Right lobe of liver (tissue), 6 donors: ENCODE results near the gene SERINC3. TPM values are rescaled to one million over a fixed set of nuclear protein-coding genes. Genes with fewer than 3 reads are reported as not detected.
"Not testable (repeated sequence)": the region's sequence is repeated elsewhere in the genome, so short reads cannot be mapped to it uniquely, and the experiment has no call there.

Source experiments
- ATAC-seq, 4 donors: fragments of 200-7000 bp; cut with Tn5 transposase; one replicate each; pipeline ENCODE4 v1.9.1; 2020; ENCODE audit warnings: mild to moderate bottlenecking in 4 of 4, moderate library complexity in 4 of 4
- DNase-seq, 3 donors: peaks; one replicate each; pipeline ENCODE4 v3.0.0-alpha.2; 2020
- H3K27ac ChIP-seq, 3 donors: fragments of 200-600 bp; one replicate each; pipeline ENCODE4 v1.8.0; 2022
- H3K27me3 ChIP-seq, 2 donors: fragments of 200-600 bp; one replicate each; pipeline ENCODE4 v1.8.0; 2022
- H3K36me3 ChIP-seq, 4 donors: fragments of 200-600 bp; sonication (generic) in 1 of 4; one replicate each; pipeline versions ENCODE4 v1.5.1 to v1.8.0; 2017 to 2022; ENCODE audit warnings: control low read depth in 1 of 4
- H3K4me1 ChIP-seq, 4 donors: fragments of 200-600 bp; sonication (generic) in 1 of 4; one replicate each; pipeline versions ENCODE4 v1.5.1 to v1.8.0; 2017 to 2022; ENCODE audit warnings: control low read depth in 1 of 4
- H3K4me3 ChIP-seq, 3 donors: fragments of 200-600 bp; one replicate each; pipeline ENCODE4 v1.8.0; 2022
- H3K9me3 ChIP-seq, 4 donors: fragments of 200-600 bp; sonication (generic) in 1 of 4; one replicate each; pipeline versions ENCODE4 v1.5.1 to v1.8.0; 2017 to 2022; ENCODE audit warnings: control low read depth in 1 of 4
- POLR2A ChIP-seq: fragments of 450-650 bp; IDR thresholded peaks from one replicate; pipeline ENCODE4 v1.6.1; 2017; ENCODE audit warnings: antibody characterized with exemption, mild to moderate bottlenecking
- WGBS: methylation state at CpG from one replicate; pipeline ENCODE4 v1.1.6; 2018; ENCODE audit warnings: low coverage, low lambda C conversion rate; ENCODE audit not compliant: insufficient coverage; ENCODE audit errors: missing lambda C conversion rate; 5-methylcytosine and 5-hydroxymethylcytosine counted together
- intact Hi-C, 2 donors: fragments of 100-400 bp; cut with DNase I; formaldehyde crosslinking; loops; one replicate each; pipeline versions ENCODE4 v1.11.2 to v1.14.1; 2022
- total RNA-seq, 6 experiments: library from RNA; depleted of rRNA in 2 of 6; stranded (reverse); fragments of >200 nt in 2 of 6; fragmentation: NEBNext Ultra II Directional in 3 of 6; extraction: Animal tissue kit (Norgen Biotek cat#: 25700) in 3 of 6; gene quantifications; one replicate each; pipeline versions ENCODE4 v1.1.0 to v1.2.4, GENCODE V29; 2016 to 2023
- TF ChIP-seq, protein P1 (sequence below), 4 donors: fragments of 200-600 bp in 3 of 4; fragments of 450-650 bp in 1 of 4; IDR thresholded peaks; one replicate each; pipeline versions ENCODE4 v1.5.1 to v1.8.0; 2016 to 2022; ENCODE audit warnings: antibody characterized with exemption in 4 of 4, mild to moderate bottlenecking in 2 of 4
- donor health status: DM: no; HTN: yes; CAD: no.
- donor health status: DM: no; HTN: no; CAD: no.
- donor health status: DM: no; HTN: no; CAD: no.
- donor health status: DM: no; HTN: yes; CAD: no.
- donor health status: DM: no; HTN: yes; CAD: no.

SERINC3 gene
- total RNA-seq, 6 experiments from 2014 or later: 42.2 to 77.5 (median 58.5) TPM

DNA sequence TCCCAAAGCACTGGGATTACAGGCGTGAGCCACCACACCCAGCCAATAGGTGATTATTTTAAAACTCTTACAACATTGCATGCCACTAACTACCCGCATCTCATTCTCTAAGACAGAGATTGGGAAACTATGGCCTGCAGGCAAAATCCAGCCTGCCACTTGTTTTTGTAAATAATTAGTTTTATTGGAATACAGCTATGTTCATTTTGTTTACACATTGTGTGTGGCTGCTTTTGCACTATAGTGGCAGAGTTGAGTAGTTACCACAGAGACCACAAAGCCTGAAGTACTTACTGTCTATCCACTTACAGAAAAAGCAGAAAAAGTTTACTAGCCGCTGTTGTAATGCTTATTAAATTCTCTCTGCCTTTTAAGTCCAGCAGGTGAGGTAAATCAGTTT, 44.1 kb upstream of the SERINC3 start:
- Histone ChIP-seq H3K36me3 (no peaks in the 10 kb centered on the region), H3K9me3 (no peaks in the 10 kb centered on the region), H3K4me3 (no peak overlapping the region), H3K27me3 (no peaks in the 10 kb centered on the region), H3K27ac (no peak overlapping the region), H3K4me1 (no peaks in the 10 kb centered on the region)
- DNase-seq: no peak
- intact Hi-C loops: no loop called here
- 94% methylated on average over 3 of the region's 3 CpGs for WGBS
- no peak for TF ChIP-seq POLR2A
- TF ChIP-seq, protein P1, sequence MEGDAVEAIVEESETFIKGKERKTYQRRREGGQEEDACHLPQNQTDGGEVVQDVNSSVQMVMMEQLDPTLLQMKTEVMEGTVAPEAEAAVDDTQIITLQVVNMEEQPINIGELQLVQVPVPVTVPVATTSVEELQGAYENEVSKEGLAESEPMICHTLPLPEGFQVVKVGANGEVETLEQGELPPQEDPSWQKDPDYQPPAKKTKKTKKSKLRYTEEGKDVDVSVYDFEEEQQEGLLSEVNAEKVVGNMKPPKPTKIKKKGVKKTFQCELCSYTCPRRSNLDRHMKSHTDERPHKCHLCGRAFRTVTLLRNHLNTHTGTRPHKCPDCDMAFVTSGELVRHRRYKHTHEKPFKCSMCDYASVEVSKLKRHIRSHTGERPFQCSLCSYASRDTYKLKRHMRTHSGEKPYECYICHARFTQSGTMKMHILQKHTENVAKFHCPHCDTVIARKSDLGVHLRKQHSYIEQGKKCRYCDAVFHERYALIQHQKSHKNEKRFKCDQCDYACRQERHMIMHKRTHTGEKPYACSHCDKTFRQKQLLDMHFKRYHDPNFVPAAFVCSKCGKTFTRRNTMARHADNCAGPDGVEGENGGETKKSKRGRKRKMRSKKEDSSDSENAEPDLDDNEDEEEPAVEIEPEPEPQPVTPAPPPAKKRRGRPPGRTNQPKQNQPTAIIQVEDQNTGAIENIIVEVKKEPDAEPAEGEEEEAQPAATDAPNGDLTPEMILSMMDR (IDR thresholded peaks at IDR 0.05): no peak
- ATAC-seq: no peak

DNA sequence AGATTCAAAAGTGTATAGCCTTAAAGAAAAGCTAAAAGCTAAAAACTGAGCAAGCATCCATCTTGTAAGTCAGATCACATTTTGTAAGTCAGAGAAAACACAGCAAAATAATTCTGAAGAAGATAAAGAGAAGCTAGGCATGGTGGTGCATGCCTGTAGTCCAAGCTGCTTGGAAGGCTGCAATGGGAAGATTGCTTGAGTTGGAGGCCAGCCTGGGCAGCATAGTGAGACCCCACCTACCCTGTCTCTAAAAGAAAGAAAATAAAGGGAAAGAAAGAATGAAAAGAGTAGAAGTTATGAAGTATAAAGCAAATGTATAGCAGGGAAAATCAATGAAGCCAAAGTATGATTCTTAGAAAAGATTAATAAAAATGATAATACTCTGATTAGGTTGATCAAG, 40.0 kb upstream of the SERINC3 start:
- Histone ChIP-seq H3K4me3 (no peak overlapping the region), H3K9me3 (no peaks in the 10 kb centered on the region), H3K36me3 (no peaks in the 10 kb centered on the region), H3K4me1 (no peaks in the 10 kb centered on the region), H3K27me3 (no peaks in the 10 kb centered on the region), H3K27ac (no peak overlapping the region)
- ATAC-seq (no peak), DNase-seq (no peak)
- no peak for TF ChIP-seq POLR2A
- TF ChIP-seq, protein P1 (IDR thresholded peaks at IDR 0.05): no peak
- intact Hi-C loops: no loop called here

DNA sequence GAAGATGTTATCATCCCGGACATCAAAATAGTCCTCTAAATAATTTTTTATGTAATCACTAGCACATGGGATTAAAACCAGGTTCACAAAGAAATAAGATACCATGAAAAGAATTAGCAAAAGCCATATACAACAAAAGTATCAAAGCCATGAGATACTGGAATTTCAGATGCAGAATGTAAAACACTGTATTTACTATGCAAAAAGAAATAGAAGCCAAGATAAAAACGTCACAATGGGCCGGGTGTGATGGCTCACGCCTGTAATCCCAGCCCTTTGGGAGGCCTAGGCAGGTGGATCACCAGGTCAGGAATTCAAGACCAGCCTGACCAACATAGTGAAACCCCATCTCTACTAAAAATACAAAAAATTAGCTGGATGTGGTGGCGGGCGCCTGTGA, 38.9 kb upstream of the SERINC3 start:
- intact Hi-C loops: not testable (repeated sequence)

DNA sequence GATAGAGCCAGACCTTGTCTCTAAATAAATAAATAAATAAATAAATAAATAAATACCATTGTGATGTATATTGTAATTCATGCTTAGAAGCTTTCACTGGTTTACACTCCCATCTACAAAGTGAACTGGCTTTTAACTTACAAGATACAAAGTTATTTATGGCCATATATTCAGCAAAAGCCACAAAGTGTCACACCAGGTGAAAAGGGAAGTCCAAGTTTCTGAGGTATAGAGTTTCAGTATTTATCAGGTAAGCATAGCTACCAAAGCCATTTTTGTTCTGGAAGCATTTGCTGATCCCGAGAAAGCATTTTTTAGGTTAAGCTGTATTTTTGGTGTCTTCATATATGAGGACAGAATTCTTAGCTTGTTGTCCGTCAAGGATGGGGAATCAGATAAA, 38.4 kb upstream of the SERINC3 start:
- ATAC-seq: no peak
- no peaks in the 10 kb centered on the region for H3K36me3 ChIP-seq
- no peaks in the 10 kb centered on the region for H3K9me3 ChIP-seq
- no peaks in the 10 kb centered on the region for H3K4me1 ChIP-seq
- no peaks in the 10 kb centered on the region for H3K27me3 ChIP-seq
- whole genome bisulfite sequencing: 95% methylated on average over 2 of the region's 2 CpGs
- H3K27ac ChIP-seq: no peak overlapping the region
- no peak overlapping the region for H3K4me3 ChIP-seq
- intact Hi-C loops: no loop called here
- TF ChIP-seq, protein P1 (IDR thresholded peaks at IDR 0.05): no peak
- no peak for TF ChIP-seq POLR2A
- no peak for DNase-seq

More for the DNA sequence above, 38.9 kb upstream of the SERINC3 start:
- H3K4me1 ChIP-seq, H3K9me3 ChIP-seq, H3K27ac ChIP-seq, DNase-seq, H3K36me3 ChIP-seq, H3K27me3 ChIP-seq, ATAC-seq, H3K4me3 ChIP-seq: not testable (repeated sequence)
- WGBS: 90% methylated on average over 6 of the region's 6 CpGs

DNA sequence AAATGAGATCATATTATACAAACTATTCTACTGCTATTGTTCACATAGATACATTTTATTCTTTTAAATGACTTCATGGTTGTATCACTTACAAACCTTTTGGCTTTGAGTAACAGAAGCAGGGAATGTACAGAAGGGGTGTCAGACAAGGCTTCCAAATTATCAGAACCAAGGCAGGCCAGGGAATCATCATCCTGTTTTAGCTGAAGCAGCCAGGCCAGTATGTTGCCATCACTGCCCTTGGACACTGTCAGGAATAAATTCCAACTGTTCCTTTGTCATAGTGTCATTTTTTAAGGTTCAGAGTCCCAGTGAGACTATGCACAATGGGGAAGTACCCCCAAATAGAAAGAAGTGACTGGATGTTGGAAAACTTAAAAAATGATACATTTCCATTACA, 37.4 kb upstream of the SERINC3 start:
- H3K9me3 ChIP-seq: no peaks in the 10 kb centered on the region
- ATAC-seq: no peak
- no peaks in the 10 kb centered on the region for H3K4me1 ChIP-seq
- H3K36me3 ChIP-seq: no peaks in the 10 kb centered on the region
- no peaks in the 10 kb centered on the region for H3K27me3 ChIP-seq
- TF ChIP-seq, protein P1 (IDR thresholded peaks at IDR 0.05): no peak
- no peak for TF ChIP-seq POLR2A
- no peak overlapping the region for H3K27ac ChIP-seq
- H3K4me3 ChIP-seq: no peak overlapping the region
- DNase-seq: no peak
- intact Hi-C loops: no loop called here
